Activated CD4-positive, alpha-beta T cell treated with anti-CD3 and anti-CD28 coated beads, Interleukin-2, amount 10 ng/mL, durations not matched to agents 7 days and 5 days (primary cell): ENCODE measurements around the gene NCAM1. TPM values are rescaled to one million over a fixed set of nuclear protein-coding genes. Genes with fewer than 3 reads are reported as not detected.

Source experiments
- CTCF ChIA-PET: fragments of 350-600 bp; sonication (Branson Sonifier 250); formaldehyde crosslinking; loops from one replicate; lab custom pipeline; 2021; ENCODE audit warnings: antibody characterized with exemption; lab: Charles Lee
- POLR2A ChIA-PET: fragments of 350-600 bp; sonication (Branson Sonifier 250); formaldehyde crosslinking; loops from one replicate; lab custom pipeline; 2021; ENCODE audit warnings: antibody characterized with exemption; lab: Charles Lee
- DNase-seq: peaks from one replicate; pipeline ENCODE4 v3.0.0-alpha.2; 2020
- H3K27ac Mint-ChIP-seq: one replicate; pipeline ENCODE4 v1.8.0; 2021; ENCODE audit warnings: mild to moderate bottlenecking, moderate library complexity, mixed read lengths
- H3K27me3 Mint-ChIP-seq: one replicate; pipeline ENCODE4 v1.8.0; 2021; ENCODE audit warnings: mixed read lengths
- H3K36me3 Mint-ChIP-seq: one replicate; pipeline ENCODE4 v1.8.0; 2021; ENCODE audit warnings: low read depth, mixed read lengths
- H3K4me1 Mint-ChIP-seq: one replicate; pipeline ENCODE4 v1.8.0; 2021; ENCODE audit warnings: mixed read lengths
- H3K4me3 Mint-ChIP-seq: one replicate; pipeline ENCODE4 v1.8.0; 2021; ENCODE audit warnings: mild to moderate bottlenecking, moderate library complexity, mixed read lengths
- H3K9me3 Mint-ChIP-seq: one replicate; pipeline ENCODE4 v1.8.0; 2021; ENCODE audit warnings: mixed read lengths
- total RNA-seq, 2 experiments: library from RNA; stranded (reverse); gene quantifications; one replicate each; pipeline ENCODE4 v1.2.3, GENCODE V29; 2021

Gene NCAM1
- total RNA-seq, 2 experiments from 2014 or later, result 0.15 to 0.42 TPM

- ChIA-PET POLR2A (no interaction called here), CTCF (no interaction called here)
- no peak for DNase-seq
- Mint-ChIP-seq H3K36me3 (no peaks in the 10 kb centered on the region), H3K4me1 (no peaks in the 10 kb centered on the region), H3K4me3 (no peak overlapping the region), H3K27me3 (no peaks in the 10 kb centered on the region), H3K27ac (no peak overlapping the region), H3K9me3 (no peaks in the 10 kb centered on the region)
These were observed 123.1 kb downstream of the NCAM1 start for GRCh38 chr11:113084297-113084696.

GRCh38 chr11:113085446-113085845 is 124.2 kb downstream of the NCAM1 start:
- Mint-ChIP-seq H3K9me3 (no peaks in the 10 kb centered on the region), H3K36me3 (no peaks in the 10 kb centered on the region), H3K4me3 (no peak overlapping the region), H3K27me3 (no peaks in the 10 kb centered on the region), H3K4me1 (no peaks in the 10 kb centered on the region), H3K27ac (no peak overlapping the region)
- CTCF ChIA-PET, result no interaction called here
- POLR2A ChIA-PET, result no interaction called here
- DNase-seq, result no peak

- ChIA-PET CTCF (no interaction called here), POLR2A (no interaction called here)
- Mint-ChIP-seq H3K4me1 (no peaks in the 10 kb centered on the region), H3K27me3 (no peaks in the 10 kb centered on the region), H3K27ac (no peak overlapping the region), H3K36me3 (no peaks in the 10 kb centered on the region), H3K9me3 (no peaks in the 10 kb centered on the region), H3K4me3 (no peak overlapping the region)
- no peak for DNase-seq
These were observed 126.5 kb downstream of the NCAM1 start for GRCh38 chr11:113087706-113088105.

GRCh38 chr11:113090716-113091480 is 129.7 kb downstream of the NCAM1 start:
- Mint-ChIP-seq H3K4me3 (no peak overlapping the region), H3K27me3 (no peaks in the 10 kb centered on the region), H3K36me3 (no peaks in the 10 kb centered on the region), H3K27ac (no peak overlapping the region), H3K9me3 (no peaks in the 10 kb centered on the region), H3K4me1 (no peaks in the 10 kb centered on the region)
- CTCF ChIA-PET, result no interaction called here
- POLR2A ChIA-PET, result no interaction called here
- DNase-seq, result no peak

- Mint-ChIP-seq H3K4me1 (no peaks in the 10 kb centered on the region), H3K27me3 (no peaks in the 10 kb centered on the region), H3K27ac (no peak overlapping the region), H3K9me3 (no peaks in the 10 kb centered on the region), H3K4me3 (no peak overlapping the region), H3K36me3 (no peaks in the 10 kb centered on the region)
- CTCF ChIA-PET, result no interaction called here
- no peak for DNase-seq
- POLR2A ChIA-PET, result no interaction called here
These were observed 130.2 kb downstream of the NCAM1 start for GRCh38 chr11:113091481-113091780.

- no peak overlapping the region for H3K27ac Mint-ChIP-seq
- DNase-seq, result no peak
- no peaks in the 10 kb centered on the region for H3K27me3 Mint-ChIP-seq
- ChIA-PET POLR2A (no interaction called here), CTCF (no interaction called here)
- no peaks in the 10 kb centered on the region for H3K9me3 Mint-ChIP-seq
- H3K4me3 Mint-ChIP-seq, result no peak overlapping the region
- no peaks in the 10 kb centered on the region for H3K4me1 Mint-ChIP-seq
- no peaks in the 10 kb centered on the region for H3K36me3 Mint-ChIP-seq
These were observed 135.4 kb downstream of the NCAM1 start for GRCh38 chr11:113096648-113097047.

- H3K9me3 Mint-ChIP-seq, result no peaks in the 10 kb centered on the region
- H3K27ac Mint-ChIP-seq, result no peak overlapping the region
- H3K4me1 Mint-ChIP-seq, result no peaks in the 10 kb centered on the region
- H3K27me3 Mint-ChIP-seq, result peaks cover 7% of the 10 kb centered on the region
- H3K4me3 Mint-ChIP-seq, result no peak overlapping the region
- no peaks in the 10 kb centered on the region for H3K36me3 Mint-ChIP-seq
- ChIA-PET CTCF (no interaction called here), POLR2A (no interaction called here)
- no peak for DNase-seq
These were observed 142.9 kb downstream of the NCAM1 start for GRCh38 chr11:113103932-113104690.

GRCh38 chr11:113104691-113105251 is 143.6 kb downstream of the NCAM1 start:
- H3K27me3 Mint-ChIP-seq, result peaks cover 7% of the 10 kb centered on the region
- POLR2A ChIA-PET, result no interaction called here
- CTCF ChIA-PET, result interaction anchor here (0.7 kb wide), 1 partner anchor 258 kb away, joined by 3 read pairs; no protein-coding TSS in a partner anchor
- no peak for DNase-seq
- H3K27ac Mint-ChIP-seq, result no peak overlapping the region
- H3K4me1 Mint-ChIP-seq, result no peaks in the 10 kb centered on the region
- no peaks in the 10 kb centered on the region for H3K36me3 Mint-ChIP-seq
- no peaks in the 10 kb centered on the region for H3K9me3 Mint-ChIP-seq
- no peak overlapping the region for H3K4me3 Mint-ChIP-seq

- Mint-ChIP-seq H3K36me3 (no peaks in the 10 kb centered on the region), H3K4me1 (no peaks in the 10 kb centered on the region), H3K27me3 (peaks cover 7% of the 10 kb centered on the region), H3K27ac (no peak overlapping the region), H3K9me3 (no peaks in the 10 kb centered on the region), H3K4me3 (no peak overlapping the region)
- POLR2A ChIA-PET, result no interaction called here
- CTCF ChIA-PET, result interaction anchor here (0.7 kb wide), 1 partner anchor 259 kb away, joined by 3 read pairs; no protein-coding TSS in a partner anchor
- DNase-seq, result no peak
These were observed 144.4 kb downstream of the NCAM1 start for GRCh38 chr11:113105592-113105991.

- ChIA-PET CTCF (no interaction called here), POLR2A (no interaction called here)
- DNase-seq, result no peak
- peaks cover 7% of the 10 kb centered on the region for H3K27me3 Mint-ChIP-seq
- no peaks in the 10 kb centered on the region for H3K4me1 Mint-ChIP-seq
- no peaks in the 10 kb centered on the region for H3K36me3 Mint-ChIP-seq
- no peak overlapping the region for H3K4me3 Mint-ChIP-seq
- H3K27ac Mint-ChIP-seq, result no peak overlapping the region
- no peaks in the 10 kb centered on the region for H3K9me3 Mint-ChIP-seq
These were observed 145.3 kb downstream of the NCAM1 start for GRCh38 chr11:113106507-113106906.

GRCh38 chr11:113110046-113110445 is 148.8 kb downstream of the NCAM1 start:
- DNase-seq, result no peak
- H3K4me3 Mint-ChIP-seq, result no peak overlapping the region
- no peaks in the 10 kb centered on the region for H3K4me1 Mint-ChIP-seq
- H3K27ac Mint-ChIP-seq, result no peak overlapping the region
- ChIA-PET CTCF (no interaction called here), POLR2A (no interaction called here)
- no peaks in the 10 kb centered on the region for H3K9me3 Mint-ChIP-seq
- no peaks in the 10 kb centered on the region for H3K36me3 Mint-ChIP-seq
- H3K27me3 Mint-ChIP-seq, result peaks cover 4% of the 10 kb centered on the region

- Mint-ChIP-seq H3K27me3 (peaks cover 4% of the 10 kb centered on the region), H3K9me3 (no peaks in the 10 kb centered on the region), H3K36me3 (no peaks in the 10 kb centered on the region), H3K27ac (no peak overlapping the region), H3K4me1 (no peaks in the 10 kb centered on the region), H3K4me3 (no peak overlapping the region)
- ChIA-PET POLR2A (no interaction called here), CTCF (no interaction called here)
- DNase-seq, result no peak
These were observed 149.9 kb downstream of the NCAM1 start for GRCh38 chr11:113111156-113111555.

- ChIA-PET POLR2A (no interaction called here), CTCF (no interaction called here)
- H3K27me3 Mint-ChIP-seq, result peaks cover 10% of the 10 kb centered on the region
- no peak for DNase-seq
- no peaks in the 10 kb centered on the region for H3K36me3 Mint-ChIP-seq
- H3K9me3 Mint-ChIP-seq, result no peaks in the 10 kb centered on the region
- no peaks in the 10 kb centered on the region for H3K4me1 Mint-ChIP-seq
- H3K27ac Mint-ChIP-seq, result no peak overlapping the region
- no peak overlapping the region for H3K4me3 Mint-ChIP-seq
These were observed 151.1 kb downstream of the NCAM1 start for GRCh38 chr11:113112307-113112706.
